Hematopoietic multipotent progenitor cell treated with erythropoietin and hydrocortisone succinate and interleukin-3 and kit ligand, for 6 days (in vitro differentiated cells): ENCODE measurements around the gene MAP2K3.
"Not testable (repeated sequence)": the region's sequence is repeated elsewhere in the genome, so short reads cannot be mapped to it uniquely, and the experiment has no call there.

ENCODE experiments used
- DNase-seq: peaks from one replicate; pipeline ENCODE4 v3.0.0-alpha.2; 2015

MAP2K3 gene

DNA sequence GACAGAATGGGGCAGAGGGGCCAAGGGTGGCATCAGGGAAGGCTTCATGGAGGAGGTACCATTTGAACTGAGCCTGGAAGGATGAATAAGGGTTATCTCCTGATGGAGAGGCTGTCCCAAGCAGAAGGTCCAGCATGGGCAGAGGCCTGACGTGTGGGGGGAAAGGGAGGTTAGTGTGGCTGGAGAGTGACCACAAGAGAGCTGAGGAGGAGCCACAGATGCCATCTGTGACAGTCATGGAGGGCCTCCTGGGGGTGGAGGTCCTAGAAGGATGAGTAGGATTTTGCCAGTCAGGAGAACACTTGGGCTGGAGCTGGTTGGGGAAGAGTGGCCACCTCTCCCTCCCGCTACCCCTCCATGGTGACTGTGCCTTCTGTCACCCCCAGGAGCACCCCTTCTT is 29.2 kb downstream of the MAP2K3 start:
- not testable (repeated sequence) for DNase-seq

DNA sequence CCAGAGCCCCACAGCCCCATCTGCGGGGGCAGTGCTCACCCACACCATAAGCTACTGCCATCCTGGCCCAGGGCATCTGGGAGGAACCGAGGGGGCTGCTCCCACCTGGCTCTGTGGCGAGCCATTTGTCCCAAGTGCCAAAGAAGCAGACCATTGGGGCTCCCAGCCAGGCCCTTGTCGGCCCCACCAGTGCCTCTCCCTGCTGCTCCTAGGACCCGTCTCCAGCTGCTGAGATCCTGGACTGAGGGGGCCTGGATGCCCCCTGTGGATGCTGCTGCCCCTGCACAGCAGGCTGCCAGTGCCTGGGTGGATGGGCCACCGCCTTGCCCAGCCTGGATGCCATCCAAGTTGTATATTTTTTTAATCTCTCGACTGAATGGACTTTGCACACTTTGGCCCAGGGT is 29.8 kb downstream of the MAP2K3 start:
- not testable (repeated sequence) for DNase-seq

DNA sequence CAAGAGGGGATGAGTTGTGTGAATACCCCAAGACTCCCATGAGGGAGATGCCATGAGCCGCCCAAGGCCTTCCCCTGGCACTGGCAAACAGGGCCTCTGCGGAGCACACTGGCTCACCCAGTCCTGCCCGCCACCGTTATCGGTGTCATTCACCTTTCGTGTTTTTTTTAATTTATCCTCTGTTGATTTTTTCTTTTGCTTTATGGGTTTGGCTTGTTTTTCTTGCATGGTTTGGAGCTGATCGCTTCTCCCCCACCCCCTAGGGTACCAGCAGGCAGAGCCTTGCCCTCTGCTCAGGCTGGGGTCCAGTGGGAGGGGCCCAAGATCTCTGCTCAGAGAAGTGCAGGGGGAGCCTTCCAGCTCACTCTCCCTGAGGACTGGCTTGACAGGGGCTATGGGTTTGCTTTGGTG is 30.2 kb downstream of the MAP2K3 start:
- not testable (repeated sequence) for DNase-seq

DNA sequence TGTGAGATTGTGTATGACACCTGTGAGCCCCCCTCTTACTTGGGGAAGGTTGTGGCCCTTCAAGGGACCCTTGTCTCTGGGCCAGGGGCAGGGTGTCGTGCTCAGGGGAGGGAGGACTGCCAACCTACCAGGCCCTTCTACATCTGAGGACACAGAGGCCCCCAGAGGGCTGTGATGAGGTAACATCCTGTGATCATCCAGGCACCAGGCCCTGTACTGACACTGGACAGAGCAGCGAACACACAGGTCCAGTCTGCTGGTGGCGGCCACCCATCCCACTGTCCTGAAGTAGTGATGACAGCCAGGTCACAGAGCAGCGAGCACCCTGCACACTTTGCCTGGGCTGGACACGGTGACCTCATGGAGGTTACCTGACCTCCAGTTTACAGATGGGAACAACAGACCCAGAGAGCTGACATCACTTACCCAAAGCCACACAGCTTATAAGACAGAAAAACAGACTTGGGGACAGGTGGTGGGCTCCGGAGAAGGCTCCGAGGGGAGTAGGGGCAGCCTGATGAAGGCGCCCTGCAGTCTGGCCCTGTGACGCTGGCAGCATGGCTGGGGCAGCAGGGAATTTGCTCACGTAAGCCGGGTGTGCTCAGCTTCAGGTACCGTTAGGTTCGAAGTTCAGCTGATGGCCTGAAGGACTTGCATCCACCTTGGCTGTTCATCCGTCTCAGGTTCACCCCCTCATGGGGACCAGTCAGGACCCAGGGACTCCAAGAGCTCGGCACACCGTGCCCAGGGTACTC is 30.9 kb downstream of the MAP2K3 start:
- not testable (repeated sequence) for DNase-seq

DNA sequence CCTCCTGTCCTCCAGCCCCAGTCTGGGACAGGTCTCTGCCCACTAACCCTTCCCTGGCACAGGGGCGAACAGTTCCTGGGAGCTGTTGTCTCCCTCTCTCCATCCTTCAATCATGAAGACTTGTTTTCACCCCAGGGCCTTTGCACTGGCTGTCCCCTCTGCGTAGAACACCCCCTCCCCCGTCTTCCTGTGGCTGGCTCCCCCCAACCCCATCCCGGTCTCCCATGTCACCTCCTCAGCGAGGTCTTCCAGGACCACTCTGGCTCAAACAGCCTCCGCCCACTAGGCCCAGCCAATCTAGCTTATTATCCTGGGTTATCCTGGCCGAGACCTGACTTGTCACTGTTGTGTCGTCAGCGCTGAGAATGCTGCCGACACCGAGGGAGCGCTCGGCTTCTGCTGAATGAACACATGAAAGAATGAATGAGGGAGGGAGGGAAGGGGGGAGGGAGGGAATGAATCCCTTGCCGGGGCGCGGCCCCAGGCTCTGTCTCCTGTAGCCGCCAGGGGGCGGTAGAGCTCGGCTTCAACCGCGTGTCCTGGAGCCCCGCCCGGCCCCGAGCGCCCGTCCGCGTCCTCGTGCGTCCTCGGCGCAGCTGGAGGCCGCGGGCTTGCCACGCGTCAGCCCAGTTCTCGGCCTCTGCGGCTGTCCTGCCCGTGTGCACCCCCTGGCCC is 31.8 kb downstream of the MAP2K3 start:
- not testable (repeated sequence) for DNase-seq

DNA sequence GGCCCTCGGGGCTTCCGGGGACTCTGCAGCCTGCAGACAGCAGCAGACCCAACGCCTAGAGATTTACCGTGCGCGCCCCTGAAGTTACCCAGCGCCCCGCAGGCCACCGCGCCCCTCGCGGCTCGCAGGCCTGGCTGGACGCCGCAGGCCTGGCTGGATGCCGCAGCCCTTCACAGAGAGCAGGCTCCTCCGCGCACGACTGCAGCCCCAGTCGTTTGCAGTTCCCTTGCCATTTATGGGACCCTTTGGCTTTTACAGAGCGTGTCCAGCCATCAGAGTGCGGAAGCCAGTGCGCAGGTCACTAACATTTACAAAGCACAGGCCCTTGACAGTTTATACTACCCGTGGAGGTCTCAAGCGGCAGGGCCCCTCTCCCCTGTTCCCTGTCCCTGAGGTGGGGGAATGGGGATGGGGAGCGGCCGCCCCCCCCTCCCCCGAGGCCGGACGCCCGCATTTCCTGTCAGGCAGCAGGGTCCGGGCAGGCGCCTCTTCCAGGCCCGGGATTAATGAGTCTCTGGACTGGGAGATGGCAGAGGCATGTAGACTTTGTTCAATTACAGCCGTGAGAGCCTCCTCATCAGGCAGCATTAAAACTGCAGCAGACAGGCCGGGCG is 32.5 kb downstream of the MAP2K3 start:
- not testable (repeated sequence) for DNase-seq

DNA sequence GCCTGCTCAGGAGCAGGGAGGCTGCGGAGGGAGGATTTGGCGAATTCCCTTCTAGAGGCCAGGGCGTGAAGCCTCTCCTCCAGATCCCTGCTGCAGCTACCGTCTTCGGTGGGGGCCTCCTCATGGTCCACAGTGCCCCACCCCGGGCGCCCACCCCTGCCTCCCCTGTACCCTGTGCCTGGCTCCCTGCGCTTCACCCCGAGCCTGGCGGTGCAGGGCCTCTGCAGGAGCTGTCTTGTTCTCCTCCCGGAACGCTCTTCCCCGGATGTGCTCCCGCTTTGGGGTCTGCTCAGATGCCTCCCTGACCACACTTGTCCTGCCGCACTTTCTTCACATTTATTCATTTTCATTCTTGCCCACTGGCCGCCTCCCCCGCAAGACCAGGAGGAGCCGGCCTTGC is 33.3 kb downstream of the MAP2K3 start:
- DNase-seq, result not testable (repeated sequence)

DNA sequence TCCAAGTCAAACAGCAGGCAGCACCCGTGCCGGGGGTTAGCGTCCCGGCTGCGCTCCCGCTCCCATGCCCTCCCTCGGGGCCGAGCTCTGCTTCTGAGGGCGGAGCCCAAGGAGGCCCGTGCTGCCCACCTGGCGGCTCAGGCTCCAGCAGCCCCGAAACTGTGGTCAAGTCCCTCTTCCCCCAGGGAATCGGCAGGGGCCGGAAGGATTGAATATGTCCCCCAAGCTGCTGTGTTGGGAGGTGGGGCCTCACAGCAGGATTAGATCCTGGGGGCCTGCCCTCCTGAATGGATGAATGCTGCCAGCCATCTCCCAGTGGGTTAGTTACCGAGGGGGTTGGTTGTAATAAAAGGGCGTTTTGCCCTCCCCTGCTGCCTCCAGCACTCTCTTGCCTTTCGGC is 33.9 kb downstream of the MAP2K3 start:
- no peak for DNase-seq

DNA sequence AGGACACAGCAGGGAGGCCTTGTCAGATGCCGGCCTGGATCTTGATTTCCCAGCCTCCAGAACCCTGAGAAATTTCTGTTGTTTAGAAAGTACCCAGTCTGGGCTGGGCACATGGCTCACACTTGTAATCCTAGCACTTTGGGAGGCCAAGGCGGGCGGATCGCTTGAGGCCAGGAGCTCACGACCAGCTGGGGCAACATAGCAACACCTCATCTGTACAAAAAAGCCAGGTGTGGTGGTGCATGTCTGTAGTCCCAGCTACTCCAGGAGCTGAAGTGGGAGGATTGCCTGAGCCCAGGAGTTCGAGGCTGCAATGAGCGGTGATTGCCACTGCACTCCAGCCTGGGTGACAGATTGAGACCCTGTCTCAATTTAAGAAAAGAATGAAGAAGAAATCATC is 34.3 kb downstream of the MAP2K3 start:
- not testable (repeated sequence) for DNase-seq

DNA sequence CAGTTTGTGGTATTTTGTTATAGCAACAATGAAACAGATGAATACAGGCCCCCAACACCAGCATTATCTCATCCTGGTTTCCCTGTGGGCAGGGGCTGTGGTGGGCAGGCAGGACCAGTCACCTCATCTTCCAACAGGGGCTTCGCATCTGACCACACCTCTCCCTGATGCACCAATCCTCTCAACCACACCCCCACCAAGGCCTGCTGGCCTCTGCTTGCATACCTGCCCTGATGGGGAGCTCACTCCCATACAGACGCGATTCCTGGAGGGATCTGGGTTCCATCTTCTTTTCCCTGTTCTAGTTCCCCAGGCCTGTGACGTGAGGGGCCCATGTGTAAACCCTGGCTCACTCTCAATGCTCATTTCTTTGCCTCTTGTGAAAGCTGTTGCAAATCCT is 34.7 kb downstream of the MAP2K3 start:
- not testable (repeated sequence) for DNase-seq

DNA sequence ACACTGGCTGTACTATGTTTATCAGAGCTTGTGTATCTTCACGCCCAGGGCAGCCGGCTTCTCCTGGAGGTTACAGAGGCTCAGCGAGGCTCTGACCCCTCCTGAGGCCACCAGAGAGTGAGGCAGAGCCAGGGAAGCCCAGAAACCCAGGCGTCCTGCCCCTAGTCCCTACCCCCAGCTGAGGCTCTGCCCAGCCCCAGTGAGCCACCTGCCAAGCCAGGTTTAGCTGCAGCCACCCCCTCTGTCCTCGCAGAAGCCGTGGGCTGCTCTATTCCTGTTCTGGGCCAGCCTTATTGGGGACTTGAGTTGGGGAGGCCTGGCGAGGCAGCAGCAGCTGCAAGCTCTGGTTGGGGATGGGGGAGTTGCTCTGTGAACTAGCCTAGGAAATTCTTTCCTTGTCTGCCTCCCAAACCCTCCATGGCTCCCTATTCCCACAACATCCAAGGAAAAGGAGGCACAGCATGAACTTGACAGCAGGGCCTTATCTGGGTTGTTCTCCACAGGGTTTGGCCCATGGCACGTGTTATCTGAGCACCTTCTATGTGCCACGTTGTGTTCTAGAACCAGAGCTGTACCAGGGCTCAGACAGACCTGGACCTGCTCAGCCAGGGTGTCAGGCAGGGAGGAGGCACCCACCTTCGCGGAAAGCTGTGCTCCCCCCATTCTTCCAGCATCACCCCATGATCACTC is 35.3 kb downstream of the MAP2K3 start:
- not testable (repeated sequence) for DNase-seq

DNA sequence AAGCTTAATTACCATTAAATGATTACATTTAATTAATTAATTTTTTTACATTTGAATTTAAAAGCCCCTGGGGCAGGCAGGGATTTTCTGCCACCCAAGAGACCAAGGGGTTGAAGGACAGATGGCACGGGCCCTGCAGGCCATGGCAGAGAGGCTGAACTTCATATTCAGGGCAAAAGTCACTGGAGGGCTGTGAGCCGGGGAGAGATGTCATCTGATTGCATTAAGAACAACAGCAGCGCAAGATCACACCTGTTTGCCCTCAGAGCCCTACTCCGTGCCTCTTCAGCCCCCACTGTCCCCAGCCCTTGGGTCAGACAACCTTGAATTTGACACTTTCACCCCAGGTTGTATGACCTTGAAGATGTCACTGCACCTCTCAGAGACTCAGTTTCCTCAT is 35.9 kb downstream of the MAP2K3 start:
- not testable (repeated sequence) for DNase-seq

DNA sequence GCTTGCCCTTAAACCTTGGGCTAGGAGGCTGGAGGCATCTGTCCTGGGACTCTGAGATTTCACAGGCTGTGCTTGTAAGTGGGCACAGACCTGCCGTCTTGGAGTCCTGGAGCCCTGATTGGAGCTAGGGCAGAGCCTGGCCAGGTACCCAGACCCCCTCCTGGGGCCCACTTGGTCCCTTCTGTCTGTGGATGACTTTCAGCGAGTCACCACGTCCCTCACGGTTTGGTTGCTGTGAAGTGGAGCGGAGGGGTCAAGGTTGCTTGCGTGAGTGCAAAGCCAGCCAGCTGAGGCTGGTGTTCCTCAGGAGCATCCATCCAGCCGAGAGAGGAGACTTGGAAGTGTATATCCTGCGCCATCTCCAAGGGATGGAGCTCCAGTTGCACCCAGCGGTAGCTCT is 36.5 kb downstream of the MAP2K3 start:
- DNase-seq, result not testable (repeated sequence)

DNA sequence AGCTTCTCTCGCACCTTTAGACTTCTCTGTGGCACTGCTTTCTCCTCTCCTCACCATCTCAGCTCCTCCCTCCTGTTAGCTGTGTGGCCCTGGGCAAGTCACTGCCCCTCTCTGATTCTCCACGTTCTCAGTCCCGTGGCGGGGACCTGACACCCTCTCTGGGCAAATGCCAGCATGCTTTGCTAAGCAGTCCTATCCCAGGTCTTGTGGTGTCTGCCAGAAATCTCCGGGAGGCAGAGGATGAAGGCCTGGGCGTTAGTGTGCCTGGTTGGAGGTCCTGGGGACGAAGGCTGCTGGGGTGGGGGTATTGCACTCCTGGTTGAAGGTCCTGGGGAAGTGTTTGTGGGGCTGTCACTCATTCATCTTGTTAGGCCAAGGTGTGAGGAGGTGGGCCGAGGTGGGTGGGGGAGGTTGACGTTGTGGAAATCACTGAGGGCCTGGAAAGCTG is 37.3 kb downstream of the MAP2K3 start:
- not testable (repeated sequence) for DNase-seq

DNA sequence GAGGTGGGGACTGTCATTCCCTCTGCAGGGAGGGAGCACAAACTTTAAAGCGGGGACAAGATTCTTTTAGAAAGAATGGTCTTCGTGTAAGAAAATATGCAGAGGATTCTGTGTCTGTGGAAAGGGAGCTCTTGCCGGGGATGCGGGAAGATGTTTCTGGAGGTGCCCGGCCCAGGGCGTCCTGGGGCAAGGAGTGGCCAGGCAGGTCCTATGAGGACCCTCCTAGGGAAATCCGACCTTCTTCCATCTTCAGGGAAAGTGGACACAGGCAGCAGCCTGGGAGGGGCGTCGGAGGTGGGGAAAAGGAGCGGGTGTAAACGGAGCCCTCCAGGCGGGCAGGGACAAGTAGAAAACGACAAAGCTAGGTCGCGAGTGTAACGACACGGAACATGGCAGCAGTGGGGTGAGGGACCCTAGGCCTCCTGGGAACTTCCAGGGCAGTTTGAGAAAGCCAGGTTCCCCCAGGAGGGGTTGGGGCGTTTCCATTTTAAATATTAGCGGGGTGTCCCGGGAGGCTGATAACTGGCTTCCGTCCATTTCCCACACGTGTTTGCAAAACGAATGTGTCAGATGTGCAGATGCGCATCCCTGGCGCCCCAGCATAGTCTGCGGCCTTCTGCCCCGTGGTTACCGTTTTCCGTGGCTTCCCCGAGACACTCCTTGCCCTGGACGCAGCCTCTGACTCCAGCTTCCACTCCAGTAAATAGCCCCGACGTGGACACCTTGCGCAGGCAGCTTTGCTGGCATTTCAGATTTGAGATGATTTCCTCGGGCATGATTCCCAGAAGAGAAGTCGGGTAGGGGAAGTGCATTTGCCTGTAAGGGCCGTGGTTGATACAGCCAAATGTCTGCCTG is 39.0 kb downstream of the MAP2K3 start:
- not testable (repeated sequence) for DNase-seq

DNA sequence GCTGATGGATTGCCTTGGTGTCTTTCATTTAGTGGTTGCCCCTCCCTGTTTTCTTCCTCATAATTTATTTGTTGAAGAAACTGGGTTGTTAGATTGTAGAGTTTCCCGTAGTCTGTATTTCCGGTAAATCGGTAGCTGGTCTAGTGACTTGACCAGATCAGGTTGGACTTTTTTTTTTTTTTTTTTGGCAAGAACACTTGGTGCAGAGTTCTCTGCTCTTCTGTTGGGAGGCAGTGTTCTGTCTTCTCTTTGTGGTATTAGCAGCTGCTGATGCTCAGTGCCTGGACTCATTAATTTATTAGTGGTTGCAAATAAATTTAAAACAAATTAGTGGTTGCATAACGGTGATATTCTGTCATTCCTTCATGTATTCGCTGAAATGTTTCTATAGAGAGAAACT is 40.2 kb downstream of the MAP2K3 start:
- not testable (repeated sequence) for DNase-seq

DNA sequence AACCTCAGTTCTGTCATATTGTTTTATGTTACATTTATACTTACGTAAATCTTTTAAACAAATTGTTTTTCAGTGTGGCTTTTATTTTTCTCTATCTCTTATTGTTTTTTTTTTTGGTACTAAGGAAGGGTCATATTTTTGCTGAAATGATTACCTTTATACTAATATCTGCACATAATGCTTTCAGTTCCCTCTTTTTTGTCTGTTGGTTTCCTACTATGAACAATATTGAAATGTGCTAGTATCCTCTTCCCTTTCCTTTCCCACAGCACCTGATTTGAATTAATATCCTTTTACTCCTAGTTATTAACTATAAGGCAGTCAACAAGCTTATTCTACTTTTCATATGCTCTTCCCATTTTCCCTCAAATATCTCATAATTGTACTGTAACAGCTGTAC is 43.4 kb downstream of the MAP2K3 start:
- not testable (repeated sequence) for DNase-seq

DNA sequence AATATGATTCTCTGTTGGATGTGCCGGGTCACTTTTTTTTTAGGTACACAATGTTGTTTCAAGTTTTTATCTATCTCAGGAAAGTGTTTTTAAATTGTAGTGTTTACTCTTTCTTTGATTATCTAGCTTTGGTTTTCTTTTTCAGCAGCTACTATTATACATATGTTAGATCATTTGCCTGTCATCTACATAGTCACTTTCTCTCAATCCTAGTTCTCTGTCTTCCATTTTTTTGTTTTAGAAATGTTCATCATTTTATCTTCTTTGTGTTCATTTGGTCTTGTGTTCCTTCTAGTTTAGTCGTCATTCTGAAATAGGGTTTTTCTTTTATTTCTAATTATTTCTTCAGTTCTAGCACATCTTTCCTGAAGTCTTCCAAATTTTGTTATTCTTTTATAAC is 44.3 kb downstream of the MAP2K3 start:
- not testable (repeated sequence) for DNase-seq

DNA sequence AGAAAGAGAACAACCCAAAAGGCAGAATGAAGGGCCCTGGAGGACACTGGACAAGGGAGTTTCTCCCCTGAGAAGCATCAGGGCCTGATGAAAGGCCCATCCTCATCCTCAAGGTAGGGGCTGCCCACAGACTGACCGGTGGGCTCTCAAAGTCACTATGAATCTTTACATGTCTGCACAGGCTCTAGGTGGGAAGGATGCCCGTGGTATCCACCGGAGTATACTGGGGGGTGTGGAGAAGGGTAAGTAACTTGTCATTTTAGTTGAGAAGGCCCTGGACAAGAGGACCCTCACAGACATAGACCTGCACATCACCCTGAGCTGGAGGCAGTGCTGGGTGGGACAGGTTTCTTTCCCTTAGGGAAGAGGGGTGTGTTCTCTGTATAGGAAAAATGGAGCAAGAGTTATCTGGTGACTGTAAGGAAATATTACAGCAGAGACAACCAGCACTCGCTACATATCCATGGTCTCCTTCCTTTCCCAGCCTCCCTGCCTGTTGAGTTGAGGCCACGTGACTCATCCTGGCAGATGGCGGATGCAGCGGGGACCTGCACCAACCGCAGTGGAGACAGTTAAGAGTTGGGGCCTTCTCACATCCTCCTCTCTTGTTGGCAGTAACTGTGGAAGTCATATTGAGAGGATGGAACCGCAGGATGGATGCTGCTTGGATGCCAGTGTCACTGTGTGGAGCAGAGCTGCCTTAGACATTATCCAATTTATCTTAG is 46.1 kb downstream of the MAP2K3 start:
- DNase-seq, result no peak

DNA sequence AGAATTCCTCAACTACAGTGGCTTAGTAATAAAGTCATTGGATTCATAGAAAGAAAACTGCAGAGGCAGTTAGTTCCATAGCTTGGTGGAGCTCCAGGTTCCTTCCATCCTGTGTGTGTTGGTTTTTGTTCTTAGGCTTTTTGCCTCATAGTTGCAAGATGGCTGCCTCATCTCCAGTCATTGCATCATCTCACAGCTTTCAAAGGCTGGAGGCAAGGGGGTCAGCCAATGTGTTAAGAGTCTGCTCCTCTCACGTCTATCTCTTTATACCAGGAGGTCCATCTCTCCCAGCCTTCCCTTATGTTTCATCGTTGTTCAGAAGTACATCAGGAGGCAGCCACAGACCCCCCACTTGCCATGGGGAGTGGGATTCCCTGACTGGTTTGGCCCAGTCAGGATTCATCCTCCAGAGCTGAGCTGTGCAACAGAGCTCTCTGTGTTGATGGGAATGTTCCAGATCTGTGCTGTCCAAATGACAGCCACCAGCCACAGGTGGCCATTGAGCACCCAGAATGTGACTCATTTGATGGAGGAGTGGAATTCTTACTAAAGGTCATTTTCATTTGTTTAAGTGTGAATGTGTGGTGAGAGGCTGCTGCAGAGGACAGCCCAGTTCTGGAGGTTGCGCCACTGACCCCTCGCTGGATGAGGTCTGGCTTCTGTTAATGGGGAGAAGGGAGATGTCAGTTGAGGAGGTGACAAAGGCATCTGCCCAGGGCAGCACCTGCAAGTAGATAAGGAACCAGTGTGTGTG is 52.2 kb downstream of the MAP2K3 start:
- not testable (repeated sequence) for DNase-seq
